GM12878 (cell line): ENCODE data around the gene MFSD8. TPM values are rescaled to one million over a fixed set of nuclear protein-coding genes. Genes with fewer than 3 reads are reported as not detected.

Source experiments
- ATAC-seq: fragments of 200-7000 bp; cut with Tn5 transposase; 3 replicates; pipeline ENCODE4 v1.9.1; 2020; ENCODE audit warnings: mild to moderate bottlenecking, moderate library complexity
- BruUV-seq: library from RNA; stranded (reverse); fragments of 400-500 nt; replicated peaks from 2 replicates; lab custom pipeline; 2021; lab: Mats Ljungman, UMichigan
- CTCF ChIA-PET: fragments of 300-600 bp; sonication (Branson Sonifier 250); formaldehyde crosslinking; extraction: SDS; loops from one replicate; lab custom pipeline; 2021; ENCODE audit warnings: inconsistent platforms; lab: Yijun Ruan, JAX
- POLR2A ChIA-PET: fragments of 350-600 bp; formaldehyde crosslinking; extraction: SDS; loops from one replicate; lab custom pipeline; 2021; ENCODE audit warnings: inconsistent platforms; lab: Charles Lee
- RAD21 ChIA-PET: fragments of 300-600 bp; sonication (Branson Sonifier 250); formaldehyde crosslinking; loops from one replicate; lab custom pipeline; 2023; ENCODE audit warnings: antibody characterized with exemption; ENCODE audit not compliant: unreplicated experiment; lab: Charles Lee
- SMC1A ChIA-PET: fragments of 300-600 bp; sonication (Branson Sonifier 250); formaldehyde crosslinking; loops from one replicate; lab custom pipeline; 2023; ENCODE audit not compliant: unreplicated experiment, uncharacterized antibody; lab: Charles Lee
- DNase-seq: peaks from one replicate; pipeline ENCODE4 v3.0.0-alpha.2; 2011; ENCODE audit warnings: low read depth, low spot score
- FAIRE-seq: peaks from 3 replicates; lab custom pipeline; 2011; peaks lifted over from hg19 to GRCh38; lab: Jason Lieb, UNC
- H2AFZ ChIP-seq: 2 replicates; pipeline ENCODE4 v1.6.0; 2011; ENCODE audit warnings: low read depth, low read length, control low read depth; ENCODE audit not compliant: control insufficient read depth
- H3K27ac ChIP-seq: 2 replicates; pipeline ENCODE4 v1.5.1; 2011; ENCODE audit warnings: control low read depth; ENCODE audit not compliant: control insufficient read depth, insufficient read depth
- H3K27me3 ChIP-seq, 2 experiments: replicated peaks in 1 of 2; 2 replicates each; pipeline versions ENCODE4 v1.6.0 to v1.6.1; 2011; ENCODE audit warnings: low read length in 1 of 2; ENCODE audit not compliant: control insufficient read depth in 2 of 2, insufficient read depth in 2 of 2
- H3K36me3 ChIP-seq, 2 experiments: 2 replicates each; pipeline ENCODE4 v1.5.1; 2011; ENCODE audit warnings: low read length in 1 of 2; ENCODE audit not compliant: control insufficient read depth in 2 of 2, insufficient read depth in 2 of 2
- H3K4me1 ChIP-seq: 2 replicates; pipeline ENCODE4 v1.6.1; 2011; ENCODE audit warnings: mild to moderate bottlenecking, low read length, moderate library complexity, mixed read lengths; ENCODE audit not compliant: control insufficient read depth, insufficient read depth
- H3K4me2 ChIP-seq: 2 replicates; pipeline ENCODE4 v1.6.0; 2011; ENCODE audit warnings: control low read depth; ENCODE audit not compliant: control insufficient read depth, insufficient read depth
- H3K4me3 ChIP-seq: fragments of 200-600 bp; sonication (generic); 2 replicates; pipeline ENCODE4 v1.5.1; 2016
- H3K79me2 ChIP-seq: 2 replicates; pipeline ENCODE4 v1.6.0; 2011; ENCODE audit warnings: low read length; ENCODE audit not compliant: control insufficient read depth, insufficient read depth
- H3K9ac ChIP-seq: 2 replicates; pipeline ENCODE4 v1.8.0; 2011; ENCODE audit warnings: low read length, control low read depth, mixed read lengths; ENCODE audit not compliant: control insufficient read depth, insufficient read depth
- H3K9me3 ChIP-seq: replicated peaks from 3 replicates; pipeline ENCODE4 v1.5.1; 2011; ENCODE audit warnings: mild to moderate bottlenecking, low read length; ENCODE audit not compliant: control insufficient read depth, insufficient read depth
- H4K20me1 ChIP-seq: 2 replicates; pipeline ENCODE4 v1.6.0; 2011; ENCODE audit not compliant: control insufficient read depth, insufficient read depth
- ASH2L ChIP-seq: fragments of 300-600, 200-600 bp; sonication (generic); IDR thresholded peaks from 2 replicates; pipeline ENCODE4 v1.6.1; 2017; ENCODE audit warnings: low read depth, mild to moderate bottlenecking, borderline replicate concordance
- ATF7 ChIP-seq: fragments of 450-650 bp; IDR thresholded peaks from 2 replicates; pipeline ENCODE4 v1.6.1; 2016; ENCODE audit warnings: low read depth, mild to moderate bottlenecking
- CBFB ChIP-seq: IDR thresholded peaks from 2 replicates; pipeline ENCODE4 v1.6.1; 2016; ENCODE audit warnings: antibody characterized with exemption, low read depth
- CEBPZ ChIP-seq: fragments of 150-350 bp; IDR thresholded peaks from 2 replicates; pipeline ENCODE4 v1.6.1; 2016; ENCODE audit warnings: low read depth, low read length
- MTA2 ChIP-seq: fragments of 450-650 bp; IDR thresholded peaks from 2 replicates; pipeline ENCODE4 v1.6.1; 2016; ENCODE audit warnings: low read depth, mild to moderate bottlenecking, moderate library complexity
- NFXL1 ChIP-seq: fragments of 450-650 bp; IDR thresholded peaks from 2 replicates; pipeline ENCODE4 v1.6.1; 2017; ENCODE audit warnings: antibody characterized with exemption, mild to moderate bottlenecking, borderline replicate concordance
- RUNX3 ChIP-seq: IDR thresholded peaks from 2 replicates; pipeline ENCODE4 v1.6.1; 2012; ENCODE audit warnings: low read length, inconsistent platforms
- SRF ChIP-seq, 2 experiments: IDR thresholded peaks; 2 replicates each; pipeline ENCODE4 v1.6.1; 2011; ENCODE audit warnings: low read depth in 2 of 2, low read length in 2 of 2, mild to moderate bottlenecking in 1 of 2, moderate library complexity in 1 of 2
- STAT3 ChIP-seq: IDR thresholded peaks from 2 replicates; pipeline ENCODE4 v1.6.1; 2011; ENCODE audit warnings: low read depth, low read length, improper control_type of control experiment
- SUPT20H ChIP-seq: IDR thresholded peaks from 2 replicates; pipeline ENCODE4 v1.6.1; 2011; ENCODE audit warnings: low read depth, mild to moderate bottlenecking, low read length, moderate library complexity, borderline replicate concordance; ENCODE audit not compliant: control insufficient read depth
- TBL1XR1 ChIP-seq: IDR thresholded peaks from 2 replicates; pipeline ENCODE4 v1.6.1; 2012; ENCODE audit warnings: low read depth, low read length, improper control_type of control experiment
- ZBTB11 ChIP-seq: fragments of 450-650 bp; formaldehyde crosslinking; IDR thresholded peaks from 2 replicates; pipeline ENCODE4 v1.5.0; 2022; ENCODE audit warnings: mild to moderate bottlenecking, missing genetic modification characterization
- ZBTB40 ChIP-seq: fragments of 450-650 bp; IDR thresholded peaks from 2 replicates; pipeline ENCODE4 v1.6.1; 2016; ENCODE audit warnings: mild to moderate bottlenecking, moderate library complexity, borderline replicate concordance
- ZNF24 ChIP-seq: fragments of 450-650 bp; IDR thresholded peaks from 2 replicates; pipeline ENCODE4 v1.6.1; 2017; ENCODE audit warnings: antibody characterized with exemption, mild to moderate bottlenecking
- WGBS: methylation state at CpG from one replicate; pipeline ENCODE4 v1.1.6; 2016; ENCODE audit warnings: low lambda C conversion rate; ENCODE audit not compliant: insufficient replicate concordance, insufficient coverage; ENCODE audit errors: missing lambda C conversion rate; 5-methylcytosine and 5-hydroxymethylcytosine counted together
- in situ Hi-C: fragments of 300-500 bp; cut with MboI; formaldehyde crosslinking; loops from 9 replicates; pipeline ENCODE4 v1.14.3; 2018; ENCODE audit warnings: mixed read lengths
- intact Hi-C: fragments of 100-400 bp; cut with micrococcal nuclease; formaldehyde crosslinking; loops from one replicate; pipeline ENCODE4 v1.14.2; 2022; ENCODE audit not compliant: unreplicated experiment
- polyA plus RNA-seq, 11 experiments: library from polyadenylated mRNA; depleted of rRNA in 4 of 11; unstranded in 6 of 11; stranded (reverse) in 5 of 11; fragments of >200 nt; fragmentation: Nextera tagmentation in 4 of 11; fragmentation: Illumina TruSeq in 1 of 11; extraction: Ambion mirVana in 4 of 11; extraction: Trizol in 1 of 11; gene quantifications; 1 replicate in 1 of 11; 2 replicates in 10 of 11; pipeline versions ENCODE4 v1.2.1 to v1.2.3, GENCODE V29; 2011 to 2016; ENCODE audit warnings: inconsistent platforms in 2 of 11, missing spikeins in 2 of 11, low read depth in 1 of 11
- total RNA-seq, 4 experiments: library from RNA; depleted of rRNA in 3 of 4; stranded (reverse); fragments of >200 nt in 3 of 4; fragmentation: Illumina TruSeq in 1 of 4; extraction: Trizol in 1 of 4; gene quantifications; 2 replicates each; pipeline versions ENCODE4 v1.2.1 to v1.2.3, GENCODE V29; 2013 to 2021

Gene MFSD8
- total and polyA plus RNA-seq, 10 of the 15 experiments (the other 5 are each of a cell fraction or from before 2014, with no cell fraction given), result 12.7 to 29.9 (median 18.4) TPM

- no peaks in the 10 kb centered on the region for H3K79me2 ChIP-seq
- H3K9me3 ChIP-seq, result no peaks in the 10 kb centered on the region
- ChIA-PET RAD21 (interaction anchor here (1.0 kb wide), 1 partner anchor 44 kb away, joined by 3 read pairs; the partner anchor contains the start of genes ABHD18 and MFSD8), CTCF (interaction anchor here (0.9 kb wide), 1 partner anchor 10 kb away, joined by 3 read pairs; no protein-coding TSS in a partner anchor), POLR2A (no interaction called here), SMC1A (no interaction called here)
- ATAC-seq (peak; percentile 71), DNase-seq (no peak), FAIRE-seq (no peak)
- no peaks in the 10 kb centered on the region for H4K20me1 ChIP-seq
- H3K4me3 ChIP-seq, result no peak overlapping the region
- H2AFZ ChIP-seq, result no peak overlapping the region
- in situ Hi-C loops, result no loop called here
- intact Hi-C loops, result no loop called here
- no peak overlapping the region for H3K27ac ChIP-seq
- TSS peak; percentile 55 for BruUV-seq
- 53% methylated on average over 3 of the region's 3 CpGs for WGBS
- H3K4me2 ChIP-seq, result no peak overlapping the region
- no peaks in the 10 kb centered on the region for H3K4me1 ChIP-seq
- no peaks in the 10 kb centered on the region for H3K27me3 ChIP-seq
- H3K9ac ChIP-seq, result no peak overlapping the region
- H3K36me3 ChIP-seq, result no peaks in the 10 kb centered on the region; a peak in 2 of 4 replicates
- TF ChIP-seq ZBTB40 (no peak), NFXL1 (no peak), ZNF24 (peak; percentile 91), CEBPZ (no peak), TBL1XR1 (no peak), MTA2 (peak; percentile 41; the same call in 1 of the 2 replicates), RUNX3 (peak; percentile 9; the same call in 1 of the 2 replicates), STAT3 (no peak), ATF7 (peak; percentile 99), ASH2L (no peak), CBFB (no peak), SRF (IDR thresholded peaks at IDR 0.05; ENCODE audit: low read depth in 2 of 2, low read length in 2 of 2) (no peak), SUPT20H (no peak), ZBTB11 (CRISPR knock-in tag) (no peak)
These were observed 44.5 kb upstream of the MFSD8 start for GRCh38 chr4:128009428-128009827.
